ENCODE measurements around the gene NDUFS2. TPM values are rescaled to one million over a fixed set of nuclear protein-coding genes. Genes with fewer than 3 reads are reported as not detected.

The NDUFS2 gene
- total RNA-seq, 1 experiment from 2014 or later: 94.9 TPM

DNA sequence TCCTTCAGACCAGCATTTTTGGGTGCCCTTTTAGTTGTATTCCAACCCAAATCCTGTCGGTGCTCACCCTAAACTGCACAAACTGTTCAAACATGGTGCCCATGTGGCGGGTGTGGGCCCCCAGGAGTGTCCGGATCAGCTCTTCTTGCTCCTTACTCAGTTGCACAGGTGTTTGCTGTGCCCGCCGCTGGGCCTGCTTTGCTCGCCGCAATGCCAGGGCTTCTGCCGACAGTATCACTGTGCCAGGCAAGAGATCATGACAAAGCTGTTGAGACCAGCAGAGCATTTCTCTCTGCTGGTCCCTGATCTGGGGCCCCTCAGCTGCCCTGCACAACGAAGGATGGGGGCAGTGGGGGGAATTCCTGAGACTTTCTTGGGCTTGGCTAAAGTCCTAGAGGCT is 30.9 kb downstream of the NDUFS2 start:
- POLR2A ChIA-PET: no interaction called here
- H3K27me3 ChIP-seq (ENCODE audit: control insufficient read depth, insufficient read depth, low read length): no peaks in the 10 kb centered on the region
- DNase-seq (ENCODE audit: low read depth, low spot score) (no peak), ATAC-seq (no peak)
- intact Hi-C loops (cut with micrococcal nuclease; ENCODE audit: unreplicated experiment): no loop called here
- no peaks in the 10 kb centered on the region for H3K9me3 ChIP-seq (ENCODE audit: control insufficient read depth, insufficient read depth, low read depth, low read length)
- H3K36me3 ChIP-seq (ENCODE audit: control insufficient read depth, insufficient read depth, low read length): no peaks in the 10 kb centered on the region
- in situ Hi-C loops (cut with HindIII; ENCODE audit: low pct_unique_long_range_greater_than_20kb, low sequenced_read_pairs): no loop called here
- CTCF ChIA-PET: no interaction called here
- no peaks in the 10 kb centered on the region for H3K4me1 ChIP-seq (ENCODE audit: control insufficient read depth, insufficient read depth, low read length)
- no peak overlapping the region for H3K4me3 ChIP-seq (ENCODE audit: low read depth in 2 of 2, low read length in 2 of 2)
- TF ChIP-seq SIN3A (IDR thresholded peaks at IDR 0.05; ENCODE audit: borderline replicate concordance, insufficient read depth, low read depth, low read length): no peak
- TF ChIP-seq REST (IDR thresholded peaks at IDR 0.05; ENCODE audit: insufficient read depth in 1 of 2, low read depth in 2 of 2, low read length in 1 of 2): no peak
- TF ChIP-seq TCF7L2 (IDR thresholded peaks at IDR 0.05; ENCODE audit: low read depth, low read length): no peak
- TF ChIP-seq POLR2AphosphoS5 (IDR thresholded peaks at IDR 0.05; ENCODE audit: low read depth, low read length): no peak
- H3K27ac ChIP-seq (ENCODE audit: low read length): no peak overlapping the region
- no TSS peak for BruUV-seq (replicated peaks)

GRCh38 chr1:161235957-161236775 is 34.0 kb downstream of the NDUFS2 start:
- Histone ChIP-seq H3K9me3 (ENCODE audit: control insufficient read depth, insufficient read depth, low read depth, low read length) (no peaks in the 10 kb centered on the region), H3K4me1 (ENCODE audit: control insufficient read depth, insufficient read depth, low read length) (no peaks in the 10 kb centered on the region), H3K36me3 (ENCODE audit: control insufficient read depth, insufficient read depth, low read length) (no peaks in the 10 kb centered on the region), H3K27ac (ENCODE audit: low read length) (no peak overlapping the region), H3K27me3 (ENCODE audit: control insufficient read depth, insufficient read depth, low read length) (no peaks in the 10 kb centered on the region), H3K4me3 (ENCODE audit: low read depth in 2 of 2, low read length in 2 of 2) (no peak overlapping the region)
- TF ChIP-seq POLR2AphosphoS5 (IDR thresholded peaks at IDR 0.05; ENCODE audit: low read depth, low read length) (no peak), SIN3A (IDR thresholded peaks at IDR 0.05; ENCODE audit: borderline replicate concordance, insufficient read depth, low read depth, low read length) (no peak), TCF7L2 (IDR thresholded peaks at IDR 0.05; ENCODE audit: low read depth, low read length) (no peak), REST (IDR thresholded peaks at IDR 0.05; ENCODE audit: insufficient read depth in 1 of 2, low read depth in 2 of 2, low read length in 1 of 2) (no peak)
- TF ChIP-seq, protein P1, sequence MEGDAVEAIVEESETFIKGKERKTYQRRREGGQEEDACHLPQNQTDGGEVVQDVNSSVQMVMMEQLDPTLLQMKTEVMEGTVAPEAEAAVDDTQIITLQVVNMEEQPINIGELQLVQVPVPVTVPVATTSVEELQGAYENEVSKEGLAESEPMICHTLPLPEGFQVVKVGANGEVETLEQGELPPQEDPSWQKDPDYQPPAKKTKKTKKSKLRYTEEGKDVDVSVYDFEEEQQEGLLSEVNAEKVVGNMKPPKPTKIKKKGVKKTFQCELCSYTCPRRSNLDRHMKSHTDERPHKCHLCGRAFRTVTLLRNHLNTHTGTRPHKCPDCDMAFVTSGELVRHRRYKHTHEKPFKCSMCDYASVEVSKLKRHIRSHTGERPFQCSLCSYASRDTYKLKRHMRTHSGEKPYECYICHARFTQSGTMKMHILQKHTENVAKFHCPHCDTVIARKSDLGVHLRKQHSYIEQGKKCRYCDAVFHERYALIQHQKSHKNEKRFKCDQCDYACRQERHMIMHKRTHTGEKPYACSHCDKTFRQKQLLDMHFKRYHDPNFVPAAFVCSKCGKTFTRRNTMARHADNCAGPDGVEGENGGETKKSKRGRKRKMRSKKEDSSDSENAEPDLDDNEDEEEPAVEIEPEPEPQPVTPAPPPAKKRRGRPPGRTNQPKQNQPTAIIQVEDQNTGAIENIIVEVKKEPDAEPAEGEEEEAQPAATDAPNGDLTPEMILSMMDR (IDR thresholded peaks at IDR 0.05): no peak
- intact Hi-C loops (cut with micrococcal nuclease; ENCODE audit: unreplicated experiment): no loop called here
- ATAC-seq: no peak
- DNase-seq (ENCODE audit: low read depth, low spot score): no peak
- no TSS peak for BruUV-seq (replicated peaks)
- CTCF ChIA-PET: no interaction called here
- in situ Hi-C loops (cut with HindIII; ENCODE audit: low pct_unique_long_range_greater_than_20kb, low sequenced_read_pairs): no loop called here
- POLR2A ChIA-PET: interaction anchor here (0.7 kb wide), 1 partner anchor 57 kb away, joined by 3 read pairs; no protein-coding TSS in a partner anchor
